Inferior parietal cortex (tissue), 1 donor: ENCODE measurements around the gene LRRIQ1.
"Not testable (repeated sequence)": the region's sequence is repeated elsewhere in the genome, so short reads cannot be mapped to it uniquely, and the experiment has no call there.

Experiments
- DNase-seq: peaks from one replicate; pipeline ENCODE4 v3.0.0-alpha.2; 2016; ENCODE audit errors: extremely low spot score

LRRIQ1 gene

GRCh38 chr12:85186236-85186635 lies 150.1 kb downstream of the LRRIQ1 start:
- DNase-seq, result no peak

GRCh38 chr12:85188619-85189018 lies 152.5 kb downstream of the LRRIQ1 start:
- DNase-seq, result no peak

DNA sequence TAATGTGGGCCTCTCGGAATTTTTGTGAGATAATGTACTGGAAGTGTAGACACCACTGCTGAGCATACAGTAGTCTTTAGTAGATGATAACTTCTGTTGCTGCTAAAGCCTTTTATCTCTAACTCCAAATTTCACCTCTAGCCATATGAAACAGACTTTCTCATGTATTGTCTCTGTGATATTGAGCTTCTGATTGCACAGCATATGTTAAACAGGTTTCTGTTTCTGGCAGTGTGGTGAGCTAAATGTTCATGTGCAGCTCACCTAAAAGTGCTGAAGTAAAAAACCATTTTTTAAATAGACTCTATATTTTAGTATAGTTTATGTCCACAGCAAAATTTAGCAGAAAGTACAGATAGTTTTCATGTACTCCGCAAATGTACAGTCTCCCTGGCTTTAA lies 154.6 kb downstream of the LRRIQ1 start:
- no peak for DNase-seq

DNA sequence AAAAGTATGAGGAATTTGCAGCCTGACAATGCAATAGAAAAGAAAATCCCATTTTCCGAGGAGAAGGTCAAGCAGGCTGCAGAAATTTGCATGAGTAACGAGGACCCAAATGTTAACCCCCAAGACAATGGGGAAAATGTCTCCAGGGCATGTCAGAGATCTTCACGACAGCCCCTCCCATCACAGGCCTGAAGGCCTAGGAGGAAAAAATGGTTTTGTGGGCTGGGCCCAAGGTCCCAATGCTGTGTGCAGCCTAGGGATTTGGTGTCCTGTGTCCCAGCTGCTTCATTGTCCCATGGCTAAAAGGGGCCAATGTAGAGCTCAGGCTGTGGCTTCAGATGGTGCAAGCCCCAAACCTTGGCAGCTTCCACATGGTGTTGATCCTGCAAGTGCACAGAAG lies 167.7 kb downstream of the LRRIQ1 start:
- DNase-seq, result not testable (repeated sequence)

DNA sequence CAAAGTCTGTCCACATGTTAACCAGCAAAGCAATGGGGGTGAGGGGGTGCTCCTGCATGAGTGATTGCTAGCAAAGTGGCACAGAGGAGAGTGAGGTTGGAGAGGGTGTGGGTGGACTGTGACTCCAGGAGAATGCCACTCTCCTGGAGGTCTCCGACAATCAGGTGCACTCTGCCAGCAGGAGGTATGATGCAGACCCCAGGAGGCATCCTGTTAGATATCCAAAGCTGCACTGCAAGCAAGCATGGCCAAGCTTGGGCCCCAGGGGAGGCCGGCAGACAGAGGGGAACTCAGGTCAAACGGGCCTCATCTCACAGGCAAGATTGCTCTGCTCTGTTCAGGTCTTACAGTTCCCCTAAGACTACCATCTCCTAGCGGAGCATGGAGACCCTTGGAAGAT lies 170.4 kb downstream of the LRRIQ1 start:
- no peak for DNase-seq

DNA sequence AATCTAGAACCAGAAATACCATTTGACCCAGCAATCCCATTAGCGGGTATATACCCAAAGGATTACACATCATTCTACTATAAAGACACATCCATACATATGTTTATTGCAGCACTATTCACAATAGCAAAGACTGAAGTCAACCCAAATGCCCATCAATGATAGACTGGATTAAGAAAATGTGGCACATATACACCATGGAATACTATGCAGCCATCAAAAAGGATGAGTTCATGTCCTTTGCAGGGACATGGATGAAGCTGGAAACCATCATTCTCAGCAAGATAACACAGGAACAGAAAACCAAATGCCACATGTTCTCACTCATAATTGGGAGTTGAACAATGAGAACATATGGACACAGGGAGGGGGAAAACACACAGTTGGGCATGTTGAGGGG lies 188.2 kb downstream of the LRRIQ1 start:
- DNase-seq, result not testable (repeated sequence)

DNA sequence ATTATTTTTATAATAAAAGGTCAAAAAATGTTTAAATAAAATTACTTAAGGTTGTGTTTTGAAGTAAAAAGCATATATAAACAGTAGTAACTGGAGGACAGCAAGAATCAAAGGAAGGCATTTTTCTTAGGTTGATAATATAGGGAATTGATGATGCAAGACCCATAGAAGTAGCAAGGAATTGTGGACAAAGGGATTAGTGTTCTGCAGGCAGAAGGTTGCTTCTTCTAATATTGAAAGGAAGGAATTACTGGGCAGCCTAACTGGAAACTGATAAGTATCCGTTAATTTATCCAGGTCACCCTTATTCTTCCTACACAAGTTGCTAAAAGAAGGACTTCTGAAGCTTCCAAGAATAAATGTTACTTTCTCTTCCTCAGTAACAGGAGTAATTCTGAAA lies 189.3 kb downstream of the LRRIQ1 start:
- DNase-seq, result no peak

GRCh38 chr12:85237327-85237726 lies 201.2 kb downstream of the LRRIQ1 start:
- no peak for DNase-seq

- DNase-seq, result no peak
These were observed 208.4 kb downstream of the LRRIQ1 start for GRCh38 chr12:85244561-85244960.

GRCh38 chr12:85253853-85254252 lies 217.7 kb downstream of the LRRIQ1 start:
- no peak for DNase-seq

- no peak for DNase-seq
These were observed 221.5 kb downstream of the LRRIQ1 start for GRCh38 chr12:85257671-85258070.

- DNase-seq, result no peak
These were observed 224.3 kb downstream of the LRRIQ1 start for GRCh38 chr12:85260447-85260846.

DNA sequence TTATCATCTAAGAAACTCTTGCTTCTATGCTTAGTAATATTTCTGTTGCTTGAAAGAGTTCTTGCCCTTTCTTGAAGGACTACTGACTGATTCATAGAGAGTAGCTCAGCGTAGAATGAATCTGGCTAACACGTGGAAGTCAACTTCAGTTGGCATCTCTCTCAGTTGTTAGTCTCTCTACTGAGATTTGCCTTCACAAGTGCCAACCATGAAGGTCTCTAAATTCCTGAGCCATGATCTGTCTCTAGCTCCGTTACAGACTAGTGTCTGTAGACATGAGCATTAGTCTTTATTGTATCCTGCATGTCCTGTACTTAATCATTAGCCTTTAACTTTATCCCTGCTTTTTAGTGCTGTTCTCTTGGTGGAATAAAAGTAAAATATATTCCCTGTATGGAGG lies 224.7 kb downstream of the LRRIQ1 start:
- DNase-seq, result no peak

DNA sequence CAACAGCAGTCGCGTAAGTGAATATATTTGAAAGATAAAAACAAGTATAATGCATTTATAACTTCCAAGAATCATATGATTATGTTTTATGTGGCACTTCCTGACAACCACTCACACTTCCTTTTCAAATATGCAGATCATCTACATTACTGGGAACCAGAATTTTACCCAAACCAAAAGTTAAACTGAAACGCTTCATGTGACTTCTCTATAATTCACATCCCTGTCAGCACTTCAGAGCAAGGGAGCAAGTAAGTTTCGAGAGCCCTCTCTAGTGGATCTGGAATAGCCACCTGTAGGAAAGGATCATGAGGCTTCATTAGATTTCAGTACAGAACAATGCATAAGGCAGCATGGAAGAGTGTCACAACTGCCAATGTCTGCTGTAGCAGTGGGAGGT lies 230.2 kb downstream of the LRRIQ1 start:
- DNase-seq, result no peak

DNA sequence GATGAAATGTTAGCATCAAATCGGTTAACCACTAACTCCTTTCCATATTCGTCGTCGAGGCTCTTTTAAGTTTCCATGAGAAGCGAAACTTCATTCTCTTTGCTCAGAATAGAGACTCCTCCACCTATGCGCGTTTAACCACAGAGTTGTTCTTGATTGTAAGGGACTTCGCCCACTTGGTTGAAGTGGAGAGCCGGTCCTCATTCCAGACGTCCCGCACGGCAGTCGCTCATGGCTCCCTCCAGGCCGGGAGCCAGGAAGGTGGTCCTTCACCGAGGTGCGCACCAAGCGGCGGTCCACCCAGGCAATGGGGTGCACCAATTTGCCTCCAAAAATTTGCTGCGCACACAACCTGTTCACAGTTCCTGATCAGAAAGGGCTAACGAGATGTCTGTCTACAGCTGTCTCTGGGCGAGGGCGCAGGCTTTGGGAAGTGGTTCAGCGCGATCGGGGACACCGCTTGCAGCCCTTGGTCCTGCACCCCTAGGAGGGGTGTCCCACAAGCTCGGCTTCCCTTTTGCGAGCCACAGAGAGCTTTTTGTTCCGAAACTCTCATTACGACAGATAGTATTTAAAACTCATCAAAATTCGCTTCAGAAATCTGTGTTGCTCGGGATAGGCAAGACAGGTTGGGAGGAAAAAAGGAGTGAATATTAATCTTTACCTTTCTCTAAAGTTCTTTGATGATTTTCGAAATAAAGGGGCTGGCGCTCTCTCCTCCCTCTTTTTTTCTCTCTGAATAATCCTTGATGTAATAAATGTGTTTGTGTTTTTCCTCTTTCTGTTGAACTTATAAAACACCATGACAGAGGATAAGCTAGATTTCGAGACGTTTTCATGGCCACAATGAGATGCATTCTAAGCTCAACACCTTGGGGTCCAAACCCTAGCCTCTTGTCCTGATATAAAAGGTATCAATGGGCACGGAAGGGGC lies 237.5 kb downstream of the LRRIQ1 start:
- DNase-seq, result no peak

GRCh38 chr12:85274315-85274651 lies 238.1 kb downstream of the LRRIQ1 start:
- no peak for DNase-seq

DNA sequence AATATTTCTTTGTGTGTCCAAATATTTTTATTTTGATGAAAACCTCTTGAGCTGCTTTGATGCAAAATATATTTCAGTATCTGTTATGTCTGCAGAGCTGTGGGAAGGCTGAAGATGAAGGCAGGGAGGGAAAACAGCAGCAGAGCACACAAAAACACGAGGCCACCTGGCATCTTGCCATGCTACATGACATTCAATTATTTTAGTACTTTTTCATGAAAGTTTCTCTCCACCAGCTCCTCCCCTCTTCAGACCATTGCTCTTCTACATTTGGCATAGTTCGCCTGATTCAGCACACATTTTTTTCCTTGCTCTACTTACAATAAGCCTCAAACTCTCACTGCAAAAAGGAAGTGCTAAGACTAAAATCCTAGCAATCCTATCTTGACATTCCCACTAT lies 239.2 kb downstream of the LRRIQ1 start:
- no peak for DNase-seq

- no peak for DNase-seq
These were observed 241.0 kb downstream of the LRRIQ1 start for GRCh38 chr12:85277191-85277590.

GRCh38 chr12:85277900-85278597 lies 241.9 kb downstream of the LRRIQ1 start:
- no peak for DNase-seq

- DNase-seq, result no peak
These were observed 242.7 kb downstream of the LRRIQ1 start for GRCh38 chr12:85278598-85279448.

- no peak for DNase-seq
These were observed 243.5 kb downstream of the LRRIQ1 start for GRCh38 chr12:85279449-85280164.
